Upper lobe of left lung (tissue), 4 donors: ENCODE results near the gene HIVEP2.

ENCODE experiments used
- POLR2A ChIP-seq, 4 donors: fragments of 450-650 bp; IDR thresholded peaks; one replicate each; pipeline ENCODE4 v1.5.1; 2016 to 2017; ENCODE audit warnings: antibody characterized with exemption in 4 of 4, mild to moderate bottlenecking in 2 of 4
- TF ChIP-seq, protein P1 (sequence below), 6 experiments: fragments of 450-650 bp in 4 of 6; fragments of 200-600 bp in 2 of 6; sonication (generic) in 2 of 6; IDR thresholded peaks; one replicate each; pipeline ENCODE4 v1.5.1; 2016 to 2019; ENCODE audit warnings: antibody characterized with exemption in 6 of 6

DNA sequence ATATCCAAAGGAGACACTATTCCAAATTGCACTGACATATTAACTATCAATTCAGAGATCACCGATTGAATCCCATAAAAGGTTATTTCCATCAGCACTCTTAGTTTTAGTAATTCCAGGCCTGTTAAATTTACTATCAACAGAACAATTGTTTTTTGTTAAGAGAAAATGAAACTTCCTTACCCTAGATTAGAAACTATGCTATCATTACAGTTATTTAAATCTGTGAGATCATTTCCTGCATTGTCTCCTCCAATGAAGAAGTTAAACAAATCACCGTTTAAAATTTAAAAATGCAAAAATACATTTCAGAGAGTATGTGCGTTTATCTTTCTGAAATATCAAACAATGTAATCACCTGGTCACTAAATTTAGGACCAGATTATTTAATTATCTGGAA lies 57.5 kb downstream of the HIVEP2 start:
- no peak for TF ChIP-seq POLR2A (IDR thresholded peaks at IDR 0.05)
- TF ChIP-seq, protein P1, sequence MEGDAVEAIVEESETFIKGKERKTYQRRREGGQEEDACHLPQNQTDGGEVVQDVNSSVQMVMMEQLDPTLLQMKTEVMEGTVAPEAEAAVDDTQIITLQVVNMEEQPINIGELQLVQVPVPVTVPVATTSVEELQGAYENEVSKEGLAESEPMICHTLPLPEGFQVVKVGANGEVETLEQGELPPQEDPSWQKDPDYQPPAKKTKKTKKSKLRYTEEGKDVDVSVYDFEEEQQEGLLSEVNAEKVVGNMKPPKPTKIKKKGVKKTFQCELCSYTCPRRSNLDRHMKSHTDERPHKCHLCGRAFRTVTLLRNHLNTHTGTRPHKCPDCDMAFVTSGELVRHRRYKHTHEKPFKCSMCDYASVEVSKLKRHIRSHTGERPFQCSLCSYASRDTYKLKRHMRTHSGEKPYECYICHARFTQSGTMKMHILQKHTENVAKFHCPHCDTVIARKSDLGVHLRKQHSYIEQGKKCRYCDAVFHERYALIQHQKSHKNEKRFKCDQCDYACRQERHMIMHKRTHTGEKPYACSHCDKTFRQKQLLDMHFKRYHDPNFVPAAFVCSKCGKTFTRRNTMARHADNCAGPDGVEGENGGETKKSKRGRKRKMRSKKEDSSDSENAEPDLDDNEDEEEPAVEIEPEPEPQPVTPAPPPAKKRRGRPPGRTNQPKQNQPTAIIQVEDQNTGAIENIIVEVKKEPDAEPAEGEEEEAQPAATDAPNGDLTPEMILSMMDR (IDR thresholded peaks at IDR 0.05), result no peak
